NCI-H446 (cell line): ENCODE results near the gene SYCP2.
"Not testable (repeated sequence)": the region's sequence is repeated elsewhere in the genome, so short reads cannot be mapped to it uniquely, and the experiment has no call there.

ENCODE experiments used
- DNase-seq, 2 experiments: peaks; one replicate each; lab custom pipeline; 2025; lab: John Stamatoyannopoulos, UW

The SYCP2 gene

DNA sequence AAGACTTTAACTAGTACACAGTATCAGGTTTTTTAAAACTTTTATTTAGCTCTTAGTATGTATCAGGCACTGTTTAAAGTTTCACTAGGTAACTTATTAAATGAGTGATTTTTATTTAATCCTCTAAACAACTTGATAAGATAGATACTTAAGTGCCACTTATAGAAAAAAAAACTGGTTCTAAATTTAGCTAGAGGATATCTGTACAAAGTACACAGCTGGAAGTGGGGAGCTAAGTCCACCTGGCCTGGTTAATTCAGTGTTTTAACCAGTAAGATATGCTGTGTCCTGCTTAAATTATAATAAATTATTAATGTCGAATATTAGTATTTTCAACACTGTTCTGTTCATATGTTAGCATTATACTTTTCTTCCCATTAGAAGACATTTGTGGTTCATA lies 37.5 kb downstream of the SYCP2 start:
- DNase-seq, result no peak

DNA sequence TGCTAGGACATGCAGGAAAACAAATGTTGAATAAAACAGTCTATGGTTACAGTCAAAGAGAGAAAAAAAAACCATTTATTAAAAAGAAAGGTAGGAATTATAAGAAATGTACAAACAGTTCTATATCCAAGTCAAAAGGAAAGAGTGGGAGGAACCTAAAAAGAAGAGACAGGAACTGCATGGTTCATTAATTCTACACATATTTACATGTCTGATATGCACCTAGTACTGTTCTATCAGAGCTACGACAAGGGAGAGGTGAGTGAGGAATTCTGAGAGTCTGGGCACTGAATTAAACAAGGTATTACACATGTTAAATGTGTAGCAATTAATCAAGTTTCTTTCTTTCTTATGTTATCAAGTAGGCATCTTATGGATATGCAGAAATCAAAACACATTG lies 41.9 kb downstream of the SYCP2 start:
- no peak for DNase-seq

DNA sequence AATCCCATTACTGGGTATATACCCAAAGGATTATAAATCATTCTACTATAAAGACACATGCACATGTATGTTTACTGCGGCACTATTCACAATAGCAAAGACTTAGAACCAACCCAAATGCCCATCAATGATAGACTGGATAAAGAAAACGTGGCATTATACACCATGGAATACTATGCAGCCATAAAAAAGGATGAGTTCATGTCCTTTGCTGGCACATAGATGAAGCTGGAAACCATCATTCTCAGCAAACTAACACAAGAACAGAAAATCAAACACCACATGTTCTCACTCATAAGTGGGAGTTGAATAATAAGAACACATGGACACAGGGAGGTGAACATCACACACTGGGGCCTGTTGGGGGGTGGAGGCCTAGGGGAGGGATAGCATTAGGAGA lies 43.4 kb downstream of the SYCP2 start:
- not testable (repeated sequence) for DNase-seq

DNA sequence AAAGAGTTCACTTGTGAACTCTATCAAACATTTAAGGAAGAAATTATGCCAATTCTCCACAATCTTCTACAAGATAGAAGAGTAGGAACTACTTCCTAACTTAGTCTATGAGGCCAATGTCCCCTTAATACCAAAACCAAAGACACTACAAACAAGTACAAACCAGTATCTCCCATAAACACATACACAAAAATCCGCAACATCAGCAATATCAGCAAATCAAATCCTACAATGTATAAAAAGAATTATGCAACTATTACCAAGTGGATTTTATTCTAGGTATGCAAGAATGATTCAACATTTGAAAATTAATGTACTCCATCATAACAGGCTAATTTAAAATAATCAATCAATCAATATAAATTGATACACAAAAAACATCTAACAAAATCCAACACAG lies 45.4 kb downstream of the SYCP2 start:
- DNase-seq, result no peak

GRCh38 chr20:59884494-59884893 lies 48.9 kb downstream of the SYCP2 start:
- DNase-seq, result no peak

DNA sequence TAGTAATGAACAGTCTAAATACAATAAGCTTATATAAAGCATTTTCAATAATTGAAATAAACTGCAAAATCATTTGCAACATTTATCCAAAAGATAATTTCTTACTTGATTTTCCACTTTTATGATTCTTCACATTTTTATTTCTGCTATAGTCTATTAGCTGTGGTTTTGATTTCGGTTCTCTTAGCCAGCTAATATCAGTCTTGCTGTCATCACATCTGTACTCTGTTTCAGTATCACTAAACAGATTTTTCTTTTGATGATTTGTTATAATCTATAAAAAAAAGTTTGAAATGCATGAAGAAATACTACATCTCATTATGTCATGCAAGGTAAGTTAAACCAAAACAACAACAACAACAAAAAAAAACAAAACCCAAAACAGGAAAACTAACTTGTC lies 53.2 kb downstream of the SYCP2 start:
- DNase-seq, result no peak

DNA sequence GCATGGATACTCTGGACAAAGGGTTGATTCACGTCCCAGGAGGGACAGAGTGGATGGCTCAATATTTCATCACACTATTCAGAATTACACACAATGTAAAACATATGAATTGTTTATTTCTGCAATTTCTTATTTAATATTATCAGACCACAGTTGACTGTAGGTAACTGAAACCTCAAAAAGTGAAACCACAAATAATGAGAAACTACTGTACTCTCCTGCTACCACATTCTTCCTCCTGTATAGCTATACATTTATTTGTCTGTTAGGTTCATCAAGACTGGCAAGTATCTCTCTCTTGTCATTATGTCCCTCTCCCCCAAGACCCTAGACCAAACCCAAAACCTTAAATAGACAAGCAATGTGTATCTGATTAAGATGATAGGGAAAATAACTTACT lies 60.0 kb downstream of the SYCP2 start:
- DNase-seq, result no peak

GRCh38 chr20:59871096-59871495 lies 62.3 kb downstream of the SYCP2 start:
- no peak for DNase-seq

GRCh38 chr20:59866338-59866737 lies 67.1 kb downstream of the SYCP2 start:
- no peak for DNase-seq

DNA sequence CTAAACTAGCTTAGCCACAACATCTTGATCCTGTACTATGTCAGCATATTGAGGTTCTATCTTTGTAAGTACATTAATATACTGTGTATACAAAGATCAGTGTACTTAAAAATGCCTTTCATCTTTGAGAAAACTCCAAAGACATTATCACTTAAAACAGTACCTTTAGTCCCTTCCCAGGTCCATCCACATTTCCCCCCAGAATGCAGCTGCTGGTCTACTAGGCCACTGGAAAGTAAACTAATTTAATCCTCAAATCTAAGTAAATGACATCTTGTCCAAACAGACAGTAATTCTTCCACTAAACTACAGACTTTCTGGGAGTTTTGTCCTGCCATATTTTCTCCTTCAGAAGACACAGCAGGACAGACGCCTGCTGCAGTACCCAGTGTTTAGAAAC lies 68.7 kb downstream of the SYCP2 start:
- DNase-seq, result no peak

DNA sequence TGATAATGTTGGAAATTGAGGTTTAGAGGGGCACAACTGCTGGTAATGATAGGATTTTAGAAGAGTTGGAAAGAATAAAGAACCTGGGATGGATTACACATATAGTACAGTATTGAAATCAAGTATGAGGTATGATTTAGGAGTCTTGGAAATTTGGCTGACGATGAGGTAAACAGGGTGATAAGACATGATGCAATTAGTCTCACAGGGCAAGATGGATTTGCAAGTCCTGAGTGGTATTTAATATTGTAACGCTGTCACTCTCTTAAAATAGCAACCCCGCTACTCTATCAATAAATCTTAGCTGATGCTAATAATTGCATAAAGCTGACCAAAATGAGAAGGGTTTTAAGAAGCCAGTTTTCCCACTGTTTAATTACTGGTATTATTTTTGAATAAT lies 70.4 kb downstream of the SYCP2 start:
- no peak for DNase-seq

DNA sequence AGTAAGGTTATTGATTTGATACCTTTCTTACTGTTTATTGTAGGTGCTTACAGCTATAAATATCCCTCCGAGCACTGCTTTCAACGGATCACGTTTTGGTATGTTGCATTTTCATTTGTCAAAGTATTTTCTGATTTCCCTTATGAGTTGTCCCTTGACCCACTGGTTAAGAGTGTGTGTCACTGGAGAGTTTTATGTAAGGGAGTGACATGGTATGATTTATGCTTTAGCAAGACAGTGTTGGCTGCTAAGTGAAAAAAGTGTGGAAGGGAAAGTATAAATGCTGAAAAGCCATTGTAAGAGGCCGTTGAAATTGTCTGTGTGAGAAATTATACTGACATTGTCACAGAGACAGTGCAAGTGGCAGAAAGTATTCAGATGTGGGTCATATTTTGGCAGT lies 72.0 kb downstream of the SYCP2 start:
- no peak for DNase-seq

DNA sequence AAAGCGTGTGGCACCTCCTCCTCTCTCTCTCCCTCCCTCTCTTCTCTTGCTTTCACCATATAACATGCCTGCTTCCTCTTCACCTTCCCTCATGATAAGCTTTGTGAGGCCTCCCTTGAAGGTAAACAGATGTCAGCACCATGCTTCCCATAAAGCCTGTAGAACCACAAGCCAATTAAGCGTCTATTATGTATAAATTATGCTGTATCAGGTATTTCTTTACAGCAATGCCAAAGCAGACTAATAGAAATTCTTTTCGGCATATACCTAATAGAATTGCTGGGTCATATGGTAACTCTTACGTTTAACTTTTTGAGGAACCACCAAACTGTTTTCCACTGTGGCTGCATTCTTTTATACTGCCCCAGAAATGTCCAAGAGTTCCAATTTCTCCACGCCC lies 75.0 kb downstream of the SYCP2 start:
- no peak for DNase-seq

DNA sequence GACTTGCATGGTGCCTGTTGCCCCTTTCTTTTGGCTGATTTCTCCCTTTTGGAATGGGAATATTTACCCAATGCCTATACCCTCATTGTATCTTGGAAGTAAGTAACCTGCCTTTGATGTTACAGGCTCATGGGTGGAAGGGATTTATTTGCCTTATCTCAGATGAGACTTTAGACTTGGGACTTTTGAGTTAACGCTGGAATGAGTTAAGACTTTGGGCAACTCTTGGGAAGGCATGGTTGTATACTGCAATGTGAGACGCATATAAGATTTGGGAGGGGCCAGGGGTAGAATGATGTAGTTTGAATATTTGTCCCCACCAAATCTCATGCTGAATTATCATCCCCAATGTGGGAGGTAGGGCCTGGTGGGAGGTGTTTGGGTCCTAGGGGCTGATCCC lies 75.5 kb downstream of the SYCP2 start:
- DNase-seq, result no peak

DNA sequence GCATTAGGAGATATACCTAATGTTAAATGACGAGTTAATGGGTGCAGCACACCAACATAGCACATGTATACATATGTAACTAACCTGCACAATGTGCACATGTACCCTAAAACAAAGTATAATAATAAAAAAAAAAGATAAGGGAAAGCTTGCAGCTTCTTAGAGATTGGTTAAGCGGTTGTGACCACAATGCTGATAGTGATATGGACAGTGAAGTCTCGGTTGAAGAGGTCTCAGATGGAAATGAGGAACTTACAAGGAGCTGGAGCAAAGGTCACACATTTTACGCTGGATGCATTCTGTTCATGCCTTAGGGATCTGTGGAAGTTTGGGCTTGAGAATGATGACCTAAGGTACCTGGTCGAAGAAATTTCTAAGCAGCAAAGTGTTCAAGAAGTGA lies 76.5 kb downstream of the SYCP2 start:
- DNase-seq, result not testable (repeated sequence)

GRCh38 chr20:59856526-59856925 lies 76.9 kb downstream of the SYCP2 start:
- not testable (repeated sequence) for DNase-seq

DNA sequence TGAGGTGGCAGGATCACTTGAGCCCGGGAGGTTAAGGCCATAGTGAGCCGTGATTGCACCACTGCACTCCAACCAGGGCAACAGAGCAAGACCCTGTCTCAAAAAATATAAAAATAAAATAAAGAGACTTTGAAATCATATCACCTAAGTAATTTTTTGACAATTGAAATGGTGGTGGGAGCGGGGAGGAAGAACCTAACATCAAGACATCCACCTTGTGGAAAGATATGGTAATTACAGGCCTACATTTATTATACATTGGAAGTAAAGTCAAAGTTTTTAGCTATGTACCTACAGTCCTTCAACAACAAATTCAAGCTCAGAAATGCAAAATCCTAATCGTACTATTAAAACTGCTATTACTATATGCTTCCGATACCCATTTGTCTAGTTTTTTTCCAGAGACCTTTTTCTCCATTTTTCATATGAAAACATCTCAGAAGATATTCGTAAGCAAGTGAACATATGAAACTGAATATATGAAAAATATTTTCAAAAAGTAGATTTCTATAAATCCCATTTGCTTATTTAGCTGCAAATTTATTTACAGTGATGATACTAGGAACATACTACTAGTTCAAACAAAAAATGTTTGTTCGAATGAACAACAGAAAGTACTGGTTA lies 83.3 kb downstream of the SYCP2 start:
- peak; percentile 9 to 52 for DNase-seq

DNA sequence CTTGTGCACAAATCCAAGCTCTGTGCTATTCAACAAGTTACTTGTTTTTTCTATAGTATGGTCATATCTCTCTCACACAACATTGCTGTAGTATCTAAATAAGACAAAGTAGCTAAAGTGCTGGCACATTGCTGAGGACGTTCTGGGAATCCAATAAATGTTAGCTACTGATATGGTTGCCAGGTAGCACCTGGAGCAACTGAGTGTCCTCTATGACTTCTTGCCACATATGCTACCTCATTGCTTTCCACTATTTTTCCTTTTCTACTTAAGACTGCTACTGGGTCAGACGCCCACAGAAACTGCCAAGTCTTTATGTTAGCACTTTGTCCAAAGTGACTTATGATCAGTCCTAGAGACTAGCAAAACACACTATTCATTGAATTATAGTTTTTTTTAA lies 85.3 kb downstream of the SYCP2 start:
- no peak for DNase-seq

GRCh38 chr20:59845472-59845871 lies 88.0 kb downstream of the SYCP2 start:
- DNase-seq, result no peak

DNA sequence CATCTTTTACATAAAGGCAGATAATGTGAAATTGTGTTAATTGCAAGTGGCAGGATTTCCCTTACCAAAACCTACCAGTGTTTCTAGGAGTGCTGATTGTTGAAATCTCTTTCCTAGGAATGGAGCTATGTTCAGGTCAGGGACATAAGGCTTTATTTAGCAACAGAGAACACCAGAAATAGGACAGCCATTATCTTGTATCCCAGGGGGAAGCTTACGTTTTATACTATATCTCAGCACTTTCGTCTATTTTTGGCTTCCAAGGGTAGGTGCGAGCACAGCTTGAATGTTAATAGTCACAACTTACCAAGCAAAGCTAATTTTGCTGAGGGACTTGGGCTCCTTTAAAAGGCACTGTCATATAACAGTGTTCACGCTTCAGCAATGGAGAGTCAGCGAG lies 94.0 kb downstream of the SYCP2 start:
- no peak for DNase-seq

DNA sequence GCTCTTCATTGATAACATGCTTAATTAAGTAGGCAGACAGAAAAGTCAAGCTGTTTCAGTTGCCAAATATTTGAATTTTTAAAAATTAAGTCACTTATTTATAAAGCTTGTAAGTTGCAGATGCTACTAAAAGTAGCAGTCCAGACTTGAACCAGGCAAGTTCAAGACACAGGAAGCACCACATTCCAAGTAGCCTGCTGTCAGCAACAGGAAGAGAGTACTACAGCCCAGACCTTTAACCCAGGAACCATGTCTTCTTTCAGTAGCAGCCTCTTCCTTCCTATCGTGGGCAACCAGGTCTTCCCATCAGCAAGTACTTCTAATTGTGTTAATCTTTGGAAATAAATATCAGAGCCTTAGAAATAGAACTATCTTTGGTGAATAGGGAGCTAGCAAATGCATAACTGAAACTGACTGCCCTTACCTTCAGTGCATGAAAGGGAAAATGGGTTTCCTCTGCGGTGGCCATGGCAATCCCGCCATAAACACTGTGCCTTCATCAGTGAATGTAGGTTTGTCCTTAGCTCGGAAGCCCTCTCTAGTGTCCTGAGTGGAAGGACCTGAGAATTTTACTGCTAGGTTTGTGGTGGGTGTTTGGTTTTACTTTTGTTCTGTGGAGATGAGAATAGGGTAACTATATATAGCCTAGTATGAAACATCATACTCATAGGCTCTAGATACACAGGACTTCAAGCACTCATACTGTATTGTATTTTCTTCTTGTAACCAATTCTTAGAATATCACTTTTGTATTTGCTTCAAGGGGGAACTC lies 95.6 kb downstream of the SYCP2 start:
- DNase-seq, result no peak

- DNase-seq, result no peak
Observed at GRCh38 chr20:59836767-59837166, 96.7 kb downstream of the SYCP2 start.

- DNase-seq, result peak; percentile 70 to 85
Observed at GRCh38 chr20:59835448-59836395, 97.7 kb downstream of the SYCP2 start.
